Ammon's horn (tissue), 1 donor: Measurements from ENCODE around the gene PRKAG2.
"Not testable (repeated sequence)": the region's sequence is repeated elsewhere in the genome, so short reads cannot be mapped to it uniquely, and the experiment has no call there.

Experiments used
- DNase-seq: peaks from one replicate; pipeline ENCODE4 v3.0.0-alpha.2; 2016; ENCODE audit warnings: low spot score

The PRKAG2 gene

GRCh38 chr7:151551820-151552219, 325.1 kb downstream of the PRKAG2 start:
- DNase-seq = no peak

- DNase-seq = no peak
Observed at GRCh38 chr7:151550656-151551286, 326.1 kb downstream of the PRKAG2 start.

GRCh38 chr7:151549644-151550043, 327.3 kb downstream of the PRKAG2 start:
- no peak for DNase-seq

GRCh38 chr7:151549083-151549482, 327.8 kb downstream of the PRKAG2 start:
- DNase-seq = no peak

- DNase-seq = no peak
Observed at GRCh38 chr7:151544183-151544582, 332.7 kb downstream of the PRKAG2 start.

- DNase-seq = no peak
Observed at GRCh38 chr7:151542606-151543130, 334.2 kb downstream of the PRKAG2 start.

- no peak for DNase-seq
Observed at GRCh38 chr7:151541709-151542499, 335.0 kb downstream of the PRKAG2 start.

GRCh38 chr7:151540146-151540545, 336.8 kb downstream of the PRKAG2 start:
- DNase-seq = no peak

GRCh38 chr7:151539088-151539671, 337.7 kb downstream of the PRKAG2 start:
- DNase-seq = peak; percentile 80

GRCh38 chr7:151537818-151538561, 338.9 kb downstream of the PRKAG2 start:
- peak; percentile 81 for DNase-seq

GRCh38 chr7:151536178-151536577, 340.7 kb downstream of the PRKAG2 start:
- DNase-seq = not testable (repeated sequence)

GRCh38 chr7:151529842-151530241, 347.1 kb downstream of the PRKAG2 start:
- DNase-seq = no peak

- no peak for DNase-seq
Observed at GRCh38 chr7:151524845-151525244, 352.1 kb downstream of the PRKAG2 start.

GRCh38 chr7:151524331-151524730, 352.6 kb downstream of the PRKAG2 start:
- no peak for DNase-seq

GRCh38 chr7:151520419-151521261, 356.3 kb downstream of the PRKAG2 start:
- peak; percentile 51 for DNase-seq

GRCh38 chr7:151519765-151520418, 357.0 kb downstream of the PRKAG2 start, which contains the start of gene RHEB:
Gene RHEB (minus strand): TSS chr7:151519895. CDS start chr7:151519511, 384 bp downstream.
- peak; percentile 98 for DNase-seq

- peak; percentile 43 for DNase-seq
Observed at GRCh38 chr7:151518947-151519764, 357.8 kb downstream of the PRKAG2 start.

GRCh38 chr7:151518105-151518946, 358.6 kb downstream of the PRKAG2 start:
- peak; percentile 45 for DNase-seq
